Measurements from ENCODE around the gene ZFAND3. TPM values are rescaled to one million over a fixed set of nuclear protein-coding genes. Genes with fewer than 3 reads are reported as not detected.

The ZFAND3 gene
- total RNA-seq, 4 donors from 2014 or later = 45.0 to 55.2 (median 49.5) TPM

DNA sequence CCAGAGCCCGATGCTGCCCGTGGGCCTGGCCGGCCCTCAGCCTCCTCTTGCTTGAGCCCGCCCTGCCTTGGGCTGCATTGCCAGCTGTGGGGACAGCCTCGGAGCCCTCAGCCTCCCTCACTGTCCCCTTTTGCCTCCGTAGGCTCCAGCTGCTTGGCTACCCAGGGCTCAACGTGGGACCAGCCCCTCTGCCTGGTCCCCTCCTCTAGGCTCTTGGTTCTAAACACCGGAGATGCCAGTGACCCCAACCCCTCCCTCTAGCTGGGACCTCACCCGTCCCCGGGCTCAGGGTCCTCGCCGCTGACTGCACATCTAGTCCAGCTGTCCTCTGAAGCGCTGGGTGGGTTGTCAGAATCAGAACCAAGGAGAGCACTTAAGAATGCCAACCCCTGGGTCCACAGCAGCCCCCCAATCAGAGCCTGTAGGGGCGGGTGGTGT, 345.2 kb downstream of the ZFAND3 start:
- H3K36me3 ChIP-seq = no peaks in the 10 kb centered on the region
- peaks cover 0 to 2% of the 10 kb centered on the region in 2 donors for H3K4me1 ChIP-seq
- no peak for TF ChIP-seq POLR2A (IDR thresholded peaks at IDR 0.05)
- TF ChIP-seq, protein P1, sequence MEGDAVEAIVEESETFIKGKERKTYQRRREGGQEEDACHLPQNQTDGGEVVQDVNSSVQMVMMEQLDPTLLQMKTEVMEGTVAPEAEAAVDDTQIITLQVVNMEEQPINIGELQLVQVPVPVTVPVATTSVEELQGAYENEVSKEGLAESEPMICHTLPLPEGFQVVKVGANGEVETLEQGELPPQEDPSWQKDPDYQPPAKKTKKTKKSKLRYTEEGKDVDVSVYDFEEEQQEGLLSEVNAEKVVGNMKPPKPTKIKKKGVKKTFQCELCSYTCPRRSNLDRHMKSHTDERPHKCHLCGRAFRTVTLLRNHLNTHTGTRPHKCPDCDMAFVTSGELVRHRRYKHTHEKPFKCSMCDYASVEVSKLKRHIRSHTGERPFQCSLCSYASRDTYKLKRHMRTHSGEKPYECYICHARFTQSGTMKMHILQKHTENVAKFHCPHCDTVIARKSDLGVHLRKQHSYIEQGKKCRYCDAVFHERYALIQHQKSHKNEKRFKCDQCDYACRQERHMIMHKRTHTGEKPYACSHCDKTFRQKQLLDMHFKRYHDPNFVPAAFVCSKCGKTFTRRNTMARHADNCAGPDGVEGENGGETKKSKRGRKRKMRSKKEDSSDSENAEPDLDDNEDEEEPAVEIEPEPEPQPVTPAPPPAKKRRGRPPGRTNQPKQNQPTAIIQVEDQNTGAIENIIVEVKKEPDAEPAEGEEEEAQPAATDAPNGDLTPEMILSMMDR (IDR thresholded peaks at IDR 0.05 in 4 of 5, conservative IDR thresholded peaks at IDR 0.05 in 1 of 5) = no peak
- DNase-seq (no peak), ATAC-seq (no peak)
- H3K27me3 ChIP-seq = no peaks in the 10 kb centered on the region
- intact Hi-C loops (cut with DNase I; ENCODE audit: low total_unique reads) (loop anchor here (10.0 kb wide), 1 partner anchor 370 kb away; no protein-coding TSS in a partner anchor), in situ Hi-C loops (cut with MboI; ENCODE audit: low sequenced_read_pairs in 4 of 4) (no loop called here)
- H3K9me3 ChIP-seq = no peaks in the 10 kb centered on the region
- no peak overlapping the region for H3K4me3 ChIP-seq
- no peak overlapping the region for H3K27ac ChIP-seq

DNA sequence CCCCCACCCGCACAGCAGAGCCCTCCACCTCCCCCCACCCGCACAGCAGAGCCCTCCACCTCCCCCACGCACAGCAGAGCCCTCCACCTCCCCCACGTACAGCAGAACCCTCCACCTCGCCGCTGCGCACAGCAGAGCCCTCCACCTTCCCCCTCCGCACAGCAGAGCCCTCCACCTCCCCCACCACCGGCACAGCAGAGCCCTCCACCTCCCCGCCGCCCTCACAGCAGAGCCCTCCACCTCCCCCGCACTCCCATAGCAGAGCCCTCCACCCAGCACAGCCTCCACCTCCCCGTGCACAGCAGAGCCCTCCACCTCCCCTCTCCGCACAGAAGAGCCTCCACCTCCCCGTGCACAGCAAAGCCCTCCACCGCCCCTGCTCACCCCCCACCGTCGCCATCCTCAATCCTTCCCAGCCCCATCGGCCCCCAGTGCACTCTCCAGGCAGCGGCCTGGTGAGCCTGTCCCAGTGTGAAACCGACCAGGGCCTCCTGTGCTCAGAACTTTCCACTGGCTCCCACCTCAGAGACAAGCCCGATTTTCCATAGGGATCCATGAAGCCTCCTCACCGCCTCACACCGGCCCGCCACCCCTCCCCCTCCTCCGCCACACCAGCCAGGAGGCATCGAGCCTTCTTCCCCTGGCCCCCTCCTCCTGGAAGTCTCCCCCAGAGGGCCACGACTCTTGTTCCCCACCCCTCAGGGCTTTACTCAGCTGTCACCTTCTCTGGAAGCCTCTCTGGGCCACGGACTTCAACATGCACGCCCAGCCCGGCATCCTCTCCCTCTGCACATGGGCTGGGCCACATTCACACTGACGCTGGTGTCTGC, 347.1 kb downstream of the ZFAND3 start:
- Histone ChIP-seq H3K36me3 (no peaks in the 10 kb centered on the region), H3K4me3 (no peak overlapping the region), H3K4me1 (peaks cover 0 to 2% of the 10 kb centered on the region in 2 donors), H3K27ac (no peak overlapping the region), H3K9me3 (no peaks in the 10 kb centered on the region), H3K27me3 (no peaks in the 10 kb centered on the region)
- no peak for ATAC-seq
- DNase-seq = no peak
- TF ChIP-seq, protein P1 (IDR thresholded peaks at IDR 0.05 in 4 of 5, conservative IDR thresholded peaks at IDR 0.05 in 1 of 5) = no peak
- TF ChIP-seq POLR2A (IDR thresholded peaks at IDR 0.05) = no peak
- in situ Hi-C loops (cut with MboI; ENCODE audit: low sequenced_read_pairs in 4 of 4) (no loop called here), intact Hi-C loops (cut with DNase I; ENCODE audit: low total_unique reads) (loop anchor here (10.0 kb wide), 1 partner anchor 372 kb away; no protein-coding TSS in a partner anchor)

DNA sequence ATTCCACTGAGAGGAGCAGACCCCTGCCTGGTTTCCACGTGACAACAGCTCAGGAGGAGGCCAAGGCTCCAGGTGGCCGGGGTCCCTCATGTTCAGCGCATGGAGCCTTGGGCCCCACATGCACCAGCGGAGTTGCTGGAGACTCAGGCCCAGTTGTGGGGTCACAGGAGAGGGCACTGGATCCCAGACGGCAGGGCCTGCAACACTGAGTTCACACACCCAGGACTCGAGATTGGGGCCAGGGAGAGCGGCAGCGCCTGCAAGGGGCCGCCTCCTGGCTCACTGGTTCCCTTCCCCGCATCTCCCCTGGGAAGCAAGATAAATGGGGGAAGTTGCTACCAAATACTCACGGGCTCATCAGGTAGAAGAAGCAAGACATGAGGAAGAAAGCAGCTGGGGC, 348.1 kb downstream of the ZFAND3 start:
- in situ Hi-C loops (cut with MboI; ENCODE audit: low sequenced_read_pairs in 4 of 4) = no loop called here
- Histone ChIP-seq H3K4me3 (no peak overlapping the region), H3K36me3 (no peaks in the 10 kb centered on the region), H3K27ac (no peak overlapping the region), H3K27me3 (no peaks in the 10 kb centered on the region), H3K9me3 (no peaks in the 10 kb centered on the region), H3K4me1 (peaks cover 0 to 2% of the 10 kb centered on the region in 2 donors)
- intact Hi-C loops (cut with DNase I; ENCODE audit: low total_unique reads) = loop anchor here (10.0 kb wide), 1 partner anchor 373 kb away; no protein-coding TSS in a partner anchor
- DNase-seq (no peak), ATAC-seq (no peak)
- TF ChIP-seq, protein P1 (IDR thresholded peaks at IDR 0.05 in 4 of 5, conservative IDR thresholded peaks at IDR 0.05 in 1 of 5) = no peak
- TF ChIP-seq POLR2A (IDR thresholded peaks at IDR 0.05) = no peak

DNA sequence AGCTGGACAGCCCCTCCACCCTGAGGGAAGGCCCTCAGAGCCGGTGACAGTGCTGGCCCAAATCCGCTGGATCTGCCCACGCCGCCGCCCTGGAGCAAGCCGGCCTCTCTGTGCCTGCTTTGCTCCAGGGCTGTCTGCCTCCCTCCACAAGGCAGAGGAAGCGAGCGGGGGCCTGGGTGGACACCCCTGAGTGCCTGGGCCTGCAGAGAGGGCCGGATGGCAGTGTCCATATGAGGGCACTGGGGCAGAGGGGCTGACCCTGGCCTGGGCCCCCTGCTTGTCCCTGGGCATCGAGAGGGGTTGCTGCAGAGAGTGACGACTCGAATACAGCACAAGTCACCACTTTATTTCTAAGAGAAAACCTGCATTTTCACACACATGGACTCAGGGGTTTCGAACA, 348.6 kb downstream of the ZFAND3 start:
- in situ Hi-C loops (cut with MboI; ENCODE audit: low sequenced_read_pairs in 4 of 4) (no loop called here), intact Hi-C loops (cut with DNase I; ENCODE audit: low total_unique reads) (loop anchor here (10.0 kb wide), 1 partner anchor 373 kb away; no protein-coding TSS in a partner anchor)
- TF ChIP-seq, protein P1 (IDR thresholded peaks at IDR 0.05 in 4 of 5, conservative IDR thresholded peaks at IDR 0.05 in 1 of 5) = no peak
- no peaks in the 10 kb centered on the region for H3K9me3 ChIP-seq
- H3K27me3 ChIP-seq = no peaks in the 10 kb centered on the region
- H3K4me3 ChIP-seq = no peak overlapping the region
- ATAC-seq (no peak), DNase-seq (no peak)
- H3K27ac ChIP-seq = no peak overlapping the region
- H3K36me3 ChIP-seq = no peaks in the 10 kb centered on the region
- H3K4me1 ChIP-seq = peaks cover 0 to 2% of the 10 kb centered on the region in 2 donors

Data from gastrocnemius medialis (tissue), 4 donors.